Cardiac septum (tissue), 1 donor: ENCODE results near the gene LRIT3. TPM values are rescaled to one million over a fixed set of nuclear protein-coding genes. Genes with fewer than 3 reads are reported as not detected.
"Not testable (repeated sequence)": the region's sequence is repeated elsewhere in the genome, so short reads cannot be mapped to it uniquely, and the experiment has no call there.

ENCODE experiments used
- DNase-seq: peaks from one replicate; pipeline ENCODE4 v3.0.0-alpha.2; 2020; ENCODE audit warnings: low spot score
- intact Hi-C: fragments of 100-400 bp; cut with DNase I; formaldehyde crosslinking; loops from one replicate; pipeline ENCODE4 v1.14.0; 2022
- total RNA-seq: library from RNA; stranded (reverse); fragmentation: NEBNext Ultra II Directional; extraction: Animal tissue kit (Norgen Biotek cat#: 25700); gene quantifications from one replicate; pipeline ENCODE4 v1.2.1, GENCODE V29; 2021
- donor health status: DM: no; HTN: no; CAD: no.

Gene LRIT3
- total RNA-seq, 1 donor from 2014 or later: not detected

DNA sequence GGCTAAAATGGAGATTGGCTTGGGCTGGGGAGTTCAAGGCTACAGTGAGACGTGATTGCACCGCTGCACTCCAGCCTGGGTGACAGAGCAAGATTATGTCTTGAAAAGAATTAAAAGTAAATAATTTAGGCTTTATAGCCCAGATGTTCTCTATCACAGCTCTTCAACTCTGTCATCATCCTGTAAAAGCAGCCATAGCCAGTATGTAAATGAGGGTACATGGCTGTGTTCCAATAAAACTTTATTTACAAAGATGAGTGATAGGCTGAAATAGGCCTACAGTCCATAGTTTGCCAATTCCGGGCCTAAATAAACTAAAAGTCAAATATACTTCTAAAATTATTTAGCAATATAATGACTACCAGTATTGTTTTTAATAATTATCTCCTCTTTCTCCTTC is 10.9 kb upstream of the LRIT3 start:
- intact Hi-C loops: no loop called here
- DNase-seq: no peak

DNA sequence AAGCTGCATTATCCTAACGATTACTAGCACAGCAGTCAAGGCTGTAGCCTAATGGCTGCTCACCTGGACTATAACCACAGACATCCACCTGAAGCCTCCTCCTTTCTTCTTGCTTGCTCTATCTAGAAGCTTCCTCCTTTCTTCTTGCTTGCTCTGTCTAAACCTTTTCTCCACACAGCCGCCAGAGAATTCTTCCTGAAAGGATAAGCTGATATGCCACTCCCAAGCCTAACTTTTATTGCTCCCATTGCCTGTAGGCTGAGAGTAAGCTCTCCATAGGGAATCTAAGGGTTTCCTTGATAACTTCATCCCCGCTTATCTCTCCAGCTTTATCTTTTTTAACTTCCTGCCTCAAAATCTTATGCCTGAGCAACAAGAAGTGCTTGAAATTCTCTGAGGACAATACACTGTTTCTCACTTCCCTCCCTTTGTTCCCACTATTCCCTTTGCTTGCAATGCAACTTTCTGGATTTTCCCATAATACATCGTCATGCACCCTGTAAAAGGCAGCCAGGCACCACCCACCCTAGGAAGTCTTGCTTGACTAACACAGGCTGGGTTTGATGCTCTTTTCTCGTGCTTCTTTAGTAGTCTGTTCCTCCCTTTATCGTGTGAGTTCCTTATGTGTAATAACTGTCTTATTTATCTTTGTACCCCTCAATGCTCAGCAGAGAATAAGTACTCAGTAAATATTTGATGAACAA is 1.4 kb upstream of the LRIT3 start:
- intact Hi-C loops: no loop called here
- no peak for DNase-seq

DNA sequence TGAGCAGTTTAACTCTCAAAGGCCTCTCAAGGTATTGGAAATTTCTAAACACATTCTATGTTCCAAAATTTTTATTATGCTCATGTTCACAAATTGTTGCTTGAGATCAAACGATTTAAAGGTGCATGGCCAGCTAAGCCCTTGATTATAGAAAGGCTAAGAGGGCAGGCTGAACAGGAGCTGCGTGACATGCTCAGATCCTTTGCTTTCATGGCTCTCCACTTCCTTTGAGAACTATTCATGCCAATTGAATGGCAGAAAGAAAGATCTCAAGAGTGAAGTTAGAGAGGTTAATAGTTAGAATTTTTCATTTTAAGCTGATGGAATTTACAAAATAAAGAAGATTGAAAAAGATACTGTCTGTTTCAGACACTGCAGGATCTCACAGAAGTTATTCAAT is 594 bp downstream of the LRIT3 start:
- DNase-seq: no peak
- intact Hi-C loops: no loop called here

DNA sequence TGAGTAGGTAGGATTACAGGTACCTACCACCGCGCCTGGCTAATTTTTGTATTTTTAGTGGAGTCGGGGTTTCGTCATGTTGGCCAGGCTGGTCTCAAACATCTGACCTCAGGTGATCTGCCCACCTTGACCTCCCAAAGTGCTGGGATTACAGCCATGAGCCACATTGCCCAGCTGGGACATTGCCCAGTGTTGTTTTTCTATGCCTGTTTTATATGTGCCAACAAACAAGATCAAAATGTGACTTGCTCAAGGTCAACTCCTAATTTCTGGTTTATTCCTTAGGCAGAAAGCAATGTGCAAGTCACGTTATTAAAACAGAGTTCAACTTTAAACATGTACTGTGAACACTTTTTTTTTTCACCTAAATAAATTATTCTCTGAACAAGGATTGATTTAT is 2.7 kb downstream of the LRIT3 start:
- DNase-seq: no peak
- intact Hi-C loops: no loop called here

DNA sequence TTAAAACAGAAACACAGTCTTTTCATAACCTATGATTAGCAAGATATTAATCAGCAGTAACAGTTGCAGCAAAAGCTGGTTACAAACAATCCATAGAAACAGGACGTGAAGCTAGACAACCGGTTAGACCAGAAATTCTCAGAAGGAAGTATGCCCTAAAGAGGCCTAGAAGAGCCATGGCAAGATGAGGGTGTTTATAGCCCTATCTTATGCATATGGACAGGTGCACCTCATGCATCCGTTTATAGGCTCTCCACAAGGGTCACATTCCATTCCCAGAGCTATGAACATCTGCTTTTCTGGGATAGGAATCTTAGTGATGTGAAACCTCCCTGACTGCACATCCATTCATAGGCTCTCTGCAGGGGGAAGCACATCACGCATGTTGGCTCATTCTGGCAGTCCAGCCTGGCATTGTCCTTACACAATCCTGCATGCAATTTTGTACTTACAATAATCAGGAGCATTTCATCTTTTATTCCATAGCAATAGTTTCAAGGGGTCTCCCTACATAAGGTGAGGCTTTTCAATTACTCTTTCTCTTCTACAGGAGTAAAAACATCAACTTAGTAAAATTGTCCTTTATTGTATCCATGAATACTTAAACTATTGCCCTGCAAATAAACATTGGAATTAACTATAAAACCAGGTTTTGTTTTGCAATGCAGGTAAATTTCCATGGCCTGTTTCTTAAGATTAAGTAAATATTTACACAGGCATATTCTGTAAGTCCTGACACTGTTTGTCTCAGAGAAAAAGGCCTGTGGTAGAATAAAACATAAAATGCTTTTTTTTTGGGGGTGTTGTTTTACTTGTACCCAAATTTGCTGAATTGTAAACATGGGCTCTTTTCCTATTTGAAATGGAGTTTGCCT is 11.8 kb downstream of the LRIT3 start:
- DNase-seq, intact Hi-C loops: not testable (repeated sequence)

DNA sequence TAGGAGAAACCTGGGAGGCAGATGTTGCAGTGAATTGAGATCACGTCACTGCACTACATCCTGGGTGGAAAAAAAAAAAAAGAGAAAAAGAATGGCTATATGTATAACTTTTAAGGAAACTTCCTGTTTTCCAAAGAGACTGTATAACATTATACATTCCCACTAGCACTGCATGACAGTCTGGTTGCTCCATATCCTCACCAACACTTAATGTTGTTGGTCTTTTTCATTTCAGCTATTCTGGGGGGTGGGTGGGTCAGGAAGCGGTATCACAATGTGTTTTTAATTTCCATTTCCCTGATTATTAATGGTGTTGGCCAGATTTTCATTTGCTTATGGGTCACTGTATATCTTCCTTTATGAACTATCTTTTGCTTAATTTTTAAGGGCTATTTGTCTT is 13.4 kb downstream of the LRIT3 start:
- intact Hi-C loops: no loop called here
- DNase-seq: no peak

DNA sequence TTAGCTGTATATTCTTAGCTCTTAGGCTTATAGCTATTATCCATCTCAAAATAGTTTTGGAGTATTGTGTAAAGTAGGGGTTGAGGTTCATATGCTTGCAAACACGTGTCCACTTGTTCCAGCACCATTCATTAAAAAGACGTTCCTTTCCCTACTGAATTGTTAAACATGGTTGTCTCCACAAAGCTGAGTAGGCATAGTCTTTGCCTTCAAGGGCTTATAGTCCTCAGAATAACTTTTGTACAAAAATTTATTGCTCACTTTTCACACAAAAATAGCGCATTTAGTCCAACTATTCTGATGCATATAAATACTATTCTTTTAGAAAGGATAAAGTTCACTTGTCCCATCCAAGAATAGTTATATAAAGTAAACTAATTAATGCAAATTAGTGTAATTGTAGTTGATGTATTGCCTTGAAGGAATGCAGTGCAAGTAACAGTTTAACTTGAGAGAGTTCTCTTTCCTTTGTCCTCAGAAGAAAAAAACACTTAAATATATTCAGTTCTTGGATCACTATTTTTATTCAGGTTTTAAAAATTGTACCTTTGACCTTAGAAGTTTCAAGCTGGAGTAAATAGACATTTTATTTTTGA is 14.1 kb downstream of the LRIT3 start:
- intact Hi-C loops: no loop called here
- DNase-seq: no peak

DNA sequence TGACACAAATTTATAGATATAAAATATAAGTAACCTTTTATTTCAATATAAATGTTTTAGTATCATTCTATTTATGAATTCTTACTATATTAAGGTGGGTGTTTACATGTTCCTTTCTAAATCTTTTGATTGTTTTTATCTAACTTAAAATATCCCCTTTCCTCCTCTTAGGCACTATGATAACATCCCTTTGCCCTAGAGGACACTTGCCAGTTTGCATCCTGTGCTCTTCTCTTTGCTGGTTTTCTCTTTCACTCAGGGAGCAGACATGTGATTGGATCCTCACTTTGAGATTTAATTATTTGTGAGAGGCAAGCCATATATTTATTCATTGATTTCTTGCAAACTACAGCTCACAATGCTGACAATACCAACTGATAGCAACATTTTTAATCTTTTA is 16.2 kb downstream of the LRIT3 start:
- intact Hi-C loops: no loop called here
- DNase-seq: no peak

DNA sequence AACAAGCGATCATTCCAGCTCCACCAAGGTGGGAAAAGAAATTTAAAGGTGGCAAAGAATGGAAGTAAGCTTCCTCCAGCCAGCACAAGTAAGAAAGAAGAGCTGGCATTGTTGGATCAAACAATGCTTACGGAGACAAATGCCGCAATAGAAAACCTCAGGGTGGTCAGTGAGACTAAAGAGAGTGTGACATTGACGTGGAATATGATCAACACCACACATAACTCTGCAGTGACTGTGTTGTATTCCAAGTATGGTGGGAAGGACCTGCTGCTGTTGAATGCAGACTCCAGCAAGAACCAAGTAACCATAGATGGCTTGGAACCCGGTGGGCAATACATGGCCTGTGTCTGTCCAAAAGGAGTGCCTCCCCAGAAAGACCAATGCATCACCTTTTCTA is 22.2 kb downstream of the LRIT3 start:
- DNase-seq: no peak
- intact Hi-C loops: no loop called here

DNA sequence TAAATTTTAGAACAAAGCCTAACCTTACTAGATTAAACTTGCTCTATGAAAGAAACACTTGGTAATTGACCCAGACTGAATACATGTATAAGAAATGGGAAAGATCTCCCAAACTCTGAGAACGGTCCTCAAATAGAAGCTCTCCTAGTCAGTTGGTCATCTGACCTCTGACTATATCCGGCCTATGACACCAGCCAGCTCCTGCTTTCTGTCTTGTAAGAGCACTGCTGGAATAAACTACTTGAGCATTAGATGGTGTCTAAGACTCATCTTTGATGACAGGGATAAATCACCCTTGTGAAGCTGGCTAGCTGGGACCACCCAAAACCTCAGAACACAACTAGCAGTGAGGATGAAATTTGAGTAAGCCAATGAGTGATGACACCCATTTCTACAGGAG is 24.2 kb downstream of the LRIT3 start:
- DNase-seq: no peak
- intact Hi-C loops: no loop called here

DNA sequence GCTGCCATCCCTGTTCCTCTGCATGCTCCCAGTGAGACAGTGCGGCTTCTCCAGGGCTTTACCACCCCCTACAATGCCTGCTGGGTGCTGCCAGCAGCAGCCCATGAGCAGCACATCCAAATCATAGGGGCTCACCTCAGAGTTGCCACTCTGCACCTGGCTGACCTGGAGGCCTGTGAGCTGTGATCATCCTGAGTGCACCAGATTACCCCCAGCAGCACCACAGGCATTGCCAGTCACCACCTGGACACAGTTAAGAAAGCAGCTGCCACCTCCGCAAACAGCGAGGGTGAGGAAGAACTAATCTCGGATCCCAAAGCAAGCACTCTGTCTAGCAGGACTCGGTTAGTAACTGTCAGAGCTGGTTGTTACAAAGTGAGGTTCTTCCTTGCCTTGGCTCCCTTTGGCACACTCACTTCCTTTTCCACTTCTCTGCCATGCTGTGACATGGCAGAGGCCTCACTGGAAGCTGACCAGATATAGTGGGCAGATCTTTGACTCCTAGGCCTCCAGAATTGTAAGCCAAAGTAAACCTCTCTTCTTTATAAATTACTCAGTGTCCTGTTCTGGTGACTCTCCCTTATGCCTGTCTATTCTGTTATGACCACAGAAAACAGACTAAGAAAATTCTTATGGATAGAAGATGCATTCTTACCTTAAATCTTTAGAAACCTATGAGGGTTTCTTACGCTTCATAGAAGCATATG is 25.2 kb downstream of the LRIT3 start:
- intact Hi-C loops: no loop called here
- DNase-seq: no peak

DNA sequence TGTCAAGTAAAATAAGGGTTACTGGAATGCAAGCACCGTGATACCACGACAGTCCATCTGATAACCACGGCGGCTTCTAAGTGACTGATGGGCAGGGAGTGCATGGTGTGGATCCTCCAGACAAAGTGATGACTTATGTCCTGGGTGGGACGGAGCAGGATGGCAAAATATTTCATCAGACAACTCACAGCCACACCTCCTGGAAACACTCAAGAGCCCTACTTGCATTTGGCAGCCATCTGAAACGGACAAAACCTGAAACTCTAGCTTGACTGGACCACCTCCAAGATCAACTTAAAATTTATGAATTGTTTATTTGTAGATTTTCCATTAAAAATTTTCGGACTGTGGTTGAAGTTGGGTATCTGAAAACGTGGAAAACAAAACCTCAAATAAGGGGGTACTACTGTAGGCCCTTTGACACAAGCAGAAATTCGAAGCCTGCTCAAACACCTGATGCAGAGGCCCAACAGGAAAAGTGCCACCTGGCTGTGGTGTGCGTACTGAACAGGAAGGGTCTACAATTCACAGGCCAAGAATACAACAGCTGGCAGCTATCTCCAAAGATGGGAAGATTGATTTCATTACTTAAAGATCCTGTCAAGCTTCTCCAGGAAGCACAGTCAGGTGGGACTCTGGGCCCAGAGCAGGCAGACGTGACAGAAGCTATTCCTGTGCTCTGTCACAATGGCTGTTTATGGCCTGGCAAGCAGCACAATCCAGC is 26.0 kb downstream of the LRIT3 start:
- no peak for DNase-seq
- intact Hi-C loops: no loop called here

DNA sequence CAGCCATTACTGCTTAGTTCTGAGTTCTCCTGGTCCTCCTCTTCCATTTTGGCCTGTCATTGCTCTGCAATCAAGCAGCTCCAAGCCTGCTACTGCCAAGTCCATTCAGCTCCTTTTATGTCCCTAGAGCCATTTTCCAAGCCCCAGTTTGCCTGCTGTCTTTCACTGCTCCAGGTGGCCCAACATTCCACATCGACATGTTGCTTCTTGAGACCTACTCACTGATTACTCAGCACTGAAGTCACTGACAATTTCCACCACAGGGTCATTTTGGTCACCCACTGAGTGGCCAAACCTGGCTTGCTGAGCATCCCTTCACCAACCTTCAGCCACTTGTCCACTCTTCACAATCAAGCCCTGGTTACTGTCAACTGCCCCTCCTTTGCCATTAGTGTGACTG is 27.2 kb downstream of the LRIT3 start:
- intact Hi-C loops: no loop called here
- DNase-seq: no peak

DNA sequence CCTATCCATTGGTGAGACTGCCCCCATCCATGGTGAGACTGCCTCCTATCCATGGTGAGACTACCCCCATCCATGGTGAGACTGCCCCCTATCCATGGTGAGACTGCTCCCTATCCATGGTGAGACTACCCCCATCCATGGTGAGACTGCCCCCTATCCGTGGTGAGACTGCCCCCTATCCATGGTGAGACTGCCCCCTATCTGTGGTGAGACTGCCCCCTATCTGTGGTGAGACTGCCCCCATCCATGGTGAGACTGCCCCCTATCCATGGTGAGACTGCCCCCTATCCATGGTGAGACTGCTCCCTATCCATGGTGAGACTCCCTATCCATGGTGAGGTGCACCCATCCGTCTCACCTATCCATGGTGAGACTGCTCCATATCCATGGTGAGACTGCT is 27.6 kb downstream of the LRIT3 start:
- intact Hi-C loops, DNase-seq: not testable (repeated sequence)

DNA sequence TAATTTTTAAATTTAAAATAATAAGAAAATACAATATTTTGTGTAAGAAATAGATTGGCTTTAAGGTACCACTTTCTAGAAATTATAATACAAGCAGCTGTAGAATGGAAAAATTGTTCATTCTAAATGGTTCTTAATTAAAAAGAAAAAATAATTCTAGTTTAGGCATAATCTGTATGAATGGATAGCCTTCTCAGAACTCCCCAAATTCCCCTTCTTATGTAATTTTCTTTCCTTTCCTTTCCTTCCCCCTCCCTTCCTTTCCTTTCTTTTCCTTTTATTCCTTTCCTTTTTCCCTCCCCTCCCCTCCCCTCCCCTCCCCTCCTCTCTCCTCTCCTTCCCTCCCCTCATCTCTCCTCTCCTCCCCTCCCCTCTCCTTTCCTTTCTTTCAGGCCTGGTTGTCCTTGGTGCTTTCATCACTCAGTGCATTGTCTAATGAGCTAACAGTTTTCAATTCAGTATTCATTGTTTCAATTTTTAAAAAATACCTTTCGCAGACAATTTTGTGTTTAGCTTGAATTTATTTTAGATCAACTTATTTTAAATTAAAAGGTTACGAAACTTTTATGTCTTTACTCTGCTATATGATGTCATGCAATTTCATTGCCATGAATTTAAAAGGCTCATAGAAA is 28.8 kb downstream of the LRIT3 start:
- no peak for DNase-seq
- intact Hi-C loops: no loop called here

DNA sequence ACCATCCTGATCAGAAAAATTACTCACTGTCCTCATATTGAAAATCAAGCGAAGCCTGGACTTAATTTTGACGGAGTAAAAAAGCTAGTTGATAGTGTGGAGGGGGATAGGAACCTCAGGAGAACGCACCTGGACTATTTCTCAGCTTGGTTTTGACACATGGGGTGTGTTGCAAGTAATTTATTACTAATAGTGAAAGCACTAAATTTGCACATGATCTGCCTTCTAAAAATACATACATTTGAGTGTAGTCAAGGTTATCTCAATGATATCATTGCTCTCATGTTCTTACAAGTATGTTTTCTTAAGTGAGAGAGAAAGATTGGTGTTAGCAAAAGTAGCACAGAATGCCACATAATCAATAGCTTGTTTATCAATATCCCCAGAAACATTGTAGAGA is 29.5 kb downstream of the LRIT3 start:
- DNase-seq: no peak
- intact Hi-C loops: no loop called here

DNA sequence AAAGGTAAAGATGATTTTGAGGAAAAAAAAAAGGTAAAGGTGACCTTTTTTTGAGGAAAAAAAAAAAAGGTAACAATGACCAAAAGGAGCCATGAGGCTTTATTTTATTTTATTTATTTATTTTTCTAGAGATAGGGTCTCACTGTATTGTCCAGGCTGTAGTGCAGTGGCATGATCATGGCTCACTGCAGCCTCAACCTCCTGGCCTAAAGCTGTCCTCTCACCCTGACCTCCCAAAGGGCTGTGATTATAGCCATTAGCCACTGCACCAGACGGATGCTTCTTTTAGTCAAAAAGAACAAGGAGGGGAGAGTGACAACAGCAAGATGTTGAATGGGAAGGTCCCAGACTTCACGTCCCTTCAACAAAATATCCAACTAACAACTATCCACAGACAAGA is 30.4 kb downstream of the LRIT3 start:
- intact Hi-C loops: no loop called here
- DNase-seq: no peak

DNA sequence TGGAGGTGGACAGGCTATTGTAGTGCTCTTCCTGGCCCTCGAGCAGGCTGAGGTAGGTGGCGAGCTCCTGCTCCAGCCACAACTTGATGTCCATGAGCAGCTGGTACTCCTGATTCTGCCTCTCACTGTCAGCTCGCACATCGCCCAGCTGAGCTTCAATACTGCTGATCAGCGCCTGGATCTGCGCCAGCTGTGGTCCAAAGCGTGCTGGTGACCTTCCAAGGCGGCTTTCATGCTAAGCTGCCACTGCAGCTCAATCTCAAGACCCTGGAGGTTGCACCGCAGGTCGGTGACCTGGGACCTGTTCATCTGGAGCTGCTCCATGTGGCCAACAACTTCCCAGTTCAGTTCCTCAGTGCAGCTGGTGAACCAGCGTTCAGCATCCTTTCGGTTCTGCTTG is 31.2 kb downstream of the LRIT3 start:
- DNase-seq: no peak
- intact Hi-C loops: no loop called here

DNA sequence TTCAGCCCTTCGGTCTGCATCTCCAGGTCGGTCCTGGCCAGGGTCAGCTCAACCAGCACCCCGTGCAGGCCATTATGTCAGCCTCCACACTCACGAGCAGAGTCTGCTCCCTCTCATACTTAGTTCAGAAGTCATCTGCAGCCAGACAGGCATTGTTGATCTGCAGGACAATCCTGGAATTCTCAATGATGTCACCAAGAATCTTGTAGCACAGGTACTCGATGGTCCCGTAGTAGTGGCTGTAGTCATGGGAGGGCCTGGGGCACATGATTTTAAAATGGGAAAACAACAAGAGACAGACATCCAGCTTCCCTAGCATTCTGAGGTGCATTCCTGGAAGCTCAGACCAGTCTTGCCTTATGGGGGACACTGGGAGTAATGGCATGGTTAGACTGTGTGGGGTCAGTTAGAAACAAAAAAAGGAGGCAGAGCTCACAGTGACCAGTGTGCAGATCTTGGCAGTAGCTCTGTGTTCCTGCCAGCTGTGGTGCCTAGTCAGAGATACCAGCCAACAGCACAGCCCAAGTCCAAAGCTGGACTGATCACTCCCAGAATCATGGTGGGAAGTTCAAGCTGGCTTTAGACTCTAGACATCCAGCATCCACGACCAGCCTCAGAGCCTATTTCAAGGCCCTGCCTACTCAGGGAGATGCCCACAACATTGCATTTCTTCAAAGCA is 31.9 kb downstream of the LRIT3 start:
- no peak for DNase-seq
- intact Hi-C loops: no loop called here
